Measurements from ENCODE around the gene SLC39A8. TPM values are rescaled to one million over a fixed set of nuclear protein-coding genes. Genes with fewer than 3 reads are reported as not detected.
"Not testable (repeated sequence)": the region's sequence is repeated elsewhere in the genome, so short reads cannot be mapped to it uniquely, and the experiment has no call there.

The SLC39A8 gene
- total and polyA plus RNA-seq, 4 donors = 14.6 to 50.5 (median 22.6) TPM

DNA sequence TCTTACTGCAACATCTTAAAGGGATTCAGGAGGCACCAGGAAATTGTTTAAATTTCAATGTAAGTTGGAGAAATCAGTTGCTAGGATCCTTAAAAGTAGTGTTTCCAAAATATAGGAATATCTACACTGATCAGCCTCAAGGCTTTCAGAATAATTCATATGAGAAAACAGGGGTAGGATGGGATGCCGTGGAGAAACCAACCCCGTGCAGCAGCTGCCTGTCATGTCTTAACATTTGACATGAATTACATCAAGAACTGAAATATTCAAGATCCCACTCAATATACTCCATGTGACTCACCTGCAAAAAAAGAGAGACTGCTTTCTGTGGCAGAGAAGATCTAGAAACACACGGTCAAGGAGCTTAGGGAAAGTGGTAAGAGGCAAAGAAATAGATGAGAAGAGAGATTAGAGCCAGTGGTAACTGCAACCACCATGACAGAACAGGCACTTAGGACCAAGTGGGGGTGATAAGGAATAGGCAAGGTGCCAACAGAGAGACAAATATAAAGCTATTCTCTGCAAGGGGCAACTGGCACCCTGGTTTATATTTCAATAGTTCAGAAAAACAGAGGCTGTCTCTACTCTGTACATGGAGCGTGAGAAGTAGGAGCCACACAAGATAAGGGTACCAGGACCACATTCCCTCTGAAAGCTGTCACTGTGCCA lies 64.0 kb downstream of the SLC39A8 start:
- Histone ChIP-seq H3K9ac (ENCODE audit: low read depth in 1 of 2, low read length in 2 of 2) (no peak overlapping the region), H3K27me3 (ENCODE audit: control insufficient read depth in 4 of 4, insufficient read depth in 4 of 4, low read length in 3 of 4) (no peaks in the 10 kb centered on the region), H3K4me1 (ENCODE audit: control insufficient read depth in 4 of 4, insufficient read depth in 4 of 4, low read length in 3 of 4) (peaks cover 0 to 2% (median 0%) of the 10 kb centered on the region in 4 donors), H3K27ac (ENCODE audit: low read depth in 1 of 2, low read length in 2 of 2) (no peak overlapping the region), H3K9me3 (ENCODE audit: control insufficient read depth in 4 of 4, low read length in 3 of 4) (no peaks in the 10 kb centered on the region), H3K4me3 (ENCODE audit: low read depth in 1 of 3, low read length in 3 of 3) (no peak overlapping the region), H3K36me3 (ENCODE audit: control insufficient read depth in 4 of 4, insufficient read depth in 3 of 4, low read depth in 1 of 4, low read length in 3 of 4) (no peaks in the 10 kb centered on the region)
- TF ChIP-seq FOXA1 (IDR thresholded peaks at IDR 0.05) = no peak
- TF ChIP-seq HNF4G (IDR thresholded peaks at IDR 0.05) = no peak
- TF ChIP-seq, protein P1, sequence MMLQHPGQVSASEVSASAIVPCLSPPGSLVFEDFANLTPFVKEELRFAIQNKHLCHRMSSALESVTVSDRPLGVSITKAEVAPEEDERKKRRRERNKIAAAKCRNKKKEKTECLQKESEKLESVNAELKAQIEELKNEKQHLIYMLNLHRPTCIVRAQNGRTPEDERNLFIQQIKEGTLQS (IDR thresholded peaks at IDR 0.05) = no peak
- TF ChIP-seq, protein P2, sequence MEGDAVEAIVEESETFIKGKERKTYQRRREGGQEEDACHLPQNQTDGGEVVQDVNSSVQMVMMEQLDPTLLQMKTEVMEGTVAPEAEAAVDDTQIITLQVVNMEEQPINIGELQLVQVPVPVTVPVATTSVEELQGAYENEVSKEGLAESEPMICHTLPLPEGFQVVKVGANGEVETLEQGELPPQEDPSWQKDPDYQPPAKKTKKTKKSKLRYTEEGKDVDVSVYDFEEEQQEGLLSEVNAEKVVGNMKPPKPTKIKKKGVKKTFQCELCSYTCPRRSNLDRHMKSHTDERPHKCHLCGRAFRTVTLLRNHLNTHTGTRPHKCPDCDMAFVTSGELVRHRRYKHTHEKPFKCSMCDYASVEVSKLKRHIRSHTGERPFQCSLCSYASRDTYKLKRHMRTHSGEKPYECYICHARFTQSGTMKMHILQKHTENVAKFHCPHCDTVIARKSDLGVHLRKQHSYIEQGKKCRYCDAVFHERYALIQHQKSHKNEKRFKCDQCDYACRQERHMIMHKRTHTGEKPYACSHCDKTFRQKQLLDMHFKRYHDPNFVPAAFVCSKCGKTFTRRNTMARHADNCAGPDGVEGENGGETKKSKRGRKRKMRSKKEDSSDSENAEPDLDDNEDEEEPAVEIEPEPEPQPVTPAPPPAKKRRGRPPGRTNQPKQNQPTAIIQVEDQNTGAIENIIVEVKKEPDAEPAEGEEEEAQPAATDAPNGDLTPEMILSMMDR (IDR thresholded peaks at IDR 0.05; ENCODE audit: low read depth, low read length, missing input control) = no peak
- TF ChIP-seq, protein P3, sequence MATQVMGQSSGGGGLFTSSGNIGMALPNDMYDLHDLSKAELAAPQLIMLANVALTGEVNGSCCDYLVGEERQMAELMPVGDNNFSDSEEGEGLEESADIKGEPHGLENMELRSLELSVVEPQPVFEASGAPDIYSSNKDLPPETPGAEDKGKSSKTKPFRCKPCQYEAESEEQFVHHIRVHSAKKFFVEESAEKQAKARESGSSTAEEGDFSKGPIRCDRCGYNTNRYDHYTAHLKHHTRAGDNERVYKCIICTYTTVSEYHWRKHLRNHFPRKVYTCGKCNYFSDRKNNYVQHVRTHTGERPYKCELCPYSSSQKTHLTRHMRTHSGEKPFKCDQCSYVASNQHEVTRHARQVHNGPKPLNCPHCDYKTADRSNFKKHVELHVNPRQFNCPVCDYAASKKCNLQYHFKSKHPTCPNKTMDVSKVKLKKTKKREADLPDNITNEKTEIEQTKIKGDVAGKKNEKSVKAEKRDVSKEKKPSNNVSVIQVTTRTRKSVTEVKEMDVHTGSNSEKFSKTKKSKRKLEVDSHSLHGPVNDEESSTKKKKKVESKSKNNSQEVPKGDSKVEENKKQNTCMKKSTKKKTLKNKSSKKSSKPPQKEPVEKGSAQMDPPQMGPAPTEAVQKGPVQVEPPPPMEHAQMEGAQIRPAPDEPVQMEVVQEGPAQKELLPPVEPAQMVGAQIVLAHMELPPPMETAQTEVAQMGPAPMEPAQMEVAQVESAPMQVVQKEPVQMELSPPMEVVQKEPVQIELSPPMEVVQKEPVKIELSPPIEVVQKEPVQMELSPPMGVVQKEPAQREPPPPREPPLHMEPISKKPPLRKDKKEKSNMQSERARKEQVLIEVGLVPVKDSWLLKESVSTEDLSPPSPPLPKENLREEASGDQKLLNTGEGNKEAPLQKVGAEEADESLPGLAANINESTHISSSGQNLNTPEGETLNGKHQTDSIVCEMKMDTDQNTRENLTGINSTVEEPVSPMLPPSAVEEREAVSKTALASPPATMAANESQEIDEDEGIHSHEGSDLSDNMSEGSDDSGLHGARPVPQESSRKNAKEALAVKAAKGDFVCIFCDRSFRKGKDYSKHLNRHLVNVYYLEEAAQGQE (IDR thresholded peaks at IDR 0.05) = no peak
- 95% methylated on average over 4 of the region's 4 CpGs for WGBS
- no peak for DNase-seq (ENCODE audit: low spot score)

DNA sequence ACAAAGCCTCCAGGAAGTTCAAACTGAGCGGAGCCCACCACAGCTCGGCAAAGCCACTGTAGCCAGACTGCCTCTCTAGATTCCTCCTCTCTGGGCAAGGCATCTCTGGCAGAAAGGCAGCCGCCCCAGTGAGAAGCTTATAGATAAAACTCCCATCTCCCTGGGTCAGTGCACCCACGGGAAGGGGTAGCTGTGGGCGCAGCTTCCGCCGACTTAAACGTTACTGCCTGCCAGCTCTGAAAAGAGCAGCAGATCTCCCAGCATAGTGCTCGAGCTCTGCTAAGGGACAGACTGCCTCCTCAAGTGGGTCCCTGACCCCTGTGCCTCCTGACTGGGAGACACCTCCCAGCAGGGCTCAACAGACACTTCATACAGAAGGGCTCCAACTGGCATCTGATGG lies 72.0 kb downstream of the SLC39A8 start:
- not testable (repeated sequence) for H3K36me3 ChIP-seq (ENCODE audit: control insufficient read depth in 4 of 4, insufficient read depth in 3 of 4, low read depth in 1 of 4, low read length in 3 of 4); H3K9me3 ChIP-seq (ENCODE audit: control insufficient read depth in 4 of 4, low read length in 3 of 4); H3K4me3 ChIP-seq (ENCODE audit: low read depth in 1 of 3, low read length in 3 of 3); H3K9ac ChIP-seq (ENCODE audit: low read depth in 1 of 2, low read length in 2 of 2); DNase-seq (ENCODE audit: low spot score); H3K4me1 ChIP-seq (ENCODE audit: control insufficient read depth in 4 of 4, insufficient read depth in 4 of 4, low read length in 3 of 4); H3K27me3 ChIP-seq (ENCODE audit: control insufficient read depth in 4 of 4, insufficient read depth in 4 of 4, low read length in 3 of 4); H3K27ac ChIP-seq (ENCODE audit: low read depth in 1 of 2, low read length in 2 of 2)
- WGBS = 97% methylated on average over 9 of the region's 9 CpGs

DNA sequence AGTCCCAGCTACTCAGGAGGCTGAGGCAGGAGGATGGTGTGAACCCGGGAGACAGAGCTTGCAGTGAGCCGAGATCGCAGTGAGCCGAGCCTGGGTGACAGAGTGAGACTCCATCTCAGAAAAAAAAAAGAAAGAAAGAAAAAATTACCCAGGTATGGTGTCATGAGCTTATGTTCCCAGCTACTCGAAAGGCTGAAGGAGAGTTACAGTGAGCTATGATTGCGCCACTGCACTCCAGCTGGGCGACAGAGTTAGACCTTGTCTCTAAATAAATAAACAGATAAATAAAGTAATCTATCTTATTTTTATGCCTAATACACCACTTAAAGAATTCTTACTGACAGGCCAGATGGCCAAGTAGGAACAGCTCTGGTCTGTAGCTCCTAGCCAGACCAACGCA lies 73.0 kb downstream of the SLC39A8 start:
- DNase-seq (ENCODE audit: low spot score) = no peak
- Histone ChIP-seq H3K36me3 (ENCODE audit: control insufficient read depth in 4 of 4, insufficient read depth in 3 of 4, low read depth in 1 of 4, low read length in 3 of 4) (peaks cover 0 to 2% (median 0%) of the 10 kb centered on the region in 4 donors), H3K27ac (ENCODE audit: low read depth in 1 of 2, low read length in 2 of 2) (no peak overlapping the region), H3K9ac (ENCODE audit: low read depth in 1 of 2, low read length in 2 of 2) (no peak overlapping the region), H3K4me1 (ENCODE audit: control insufficient read depth in 4 of 4, insufficient read depth in 4 of 4, low read length in 3 of 4) (peaks cover 0 to 2% (median 0%) of the 10 kb centered on the region in 4 donors), H3K4me3 (ENCODE audit: low read depth in 1 of 3, low read length in 3 of 3) (no peak overlapping the region), H3K27me3 (ENCODE audit: control insufficient read depth in 4 of 4, insufficient read depth in 4 of 4, low read length in 3 of 4) (no peaks in the 10 kb centered on the region), H3K9me3 (ENCODE audit: control insufficient read depth in 4 of 4, low read length in 3 of 4) (no peaks in the 10 kb centered on the region)
- WGBS = 90% methylated on average over 8 of the region's 8 CpGs
- TF ChIP-seq HNF4A (conservative IDR thresholded peaks at IDR 0.05) (no peak), FOXA1 (IDR thresholded peaks at IDR 0.05) (no peak), HNF4G (IDR thresholded peaks at IDR 0.05) (no peak), SP1 (IDR thresholded peaks at IDR 0.05) (no peak), NR2F2 (IDR thresholded peaks at IDR 0.05) (no peak), JUND (IDR thresholded peaks at IDR 0.05) (no peak), RAD21 (IDR thresholded peaks at IDR 0.05) (no peak), RXRA (IDR thresholded peaks at IDR 0.05) (no peak), YY1 (IDR thresholded peaks at IDR 0.05) (no peak), FOXA2 (IDR thresholded peaks at IDR 0.05) (no peak)
- TF ChIP-seq, protein P2 (IDR thresholded peaks at IDR 0.05; ENCODE audit: low read depth, low read length, missing input control) = no peak
- TF ChIP-seq, protein P1 (IDR thresholded peaks at IDR 0.05) = no peak
- TF ChIP-seq, protein P4, sequence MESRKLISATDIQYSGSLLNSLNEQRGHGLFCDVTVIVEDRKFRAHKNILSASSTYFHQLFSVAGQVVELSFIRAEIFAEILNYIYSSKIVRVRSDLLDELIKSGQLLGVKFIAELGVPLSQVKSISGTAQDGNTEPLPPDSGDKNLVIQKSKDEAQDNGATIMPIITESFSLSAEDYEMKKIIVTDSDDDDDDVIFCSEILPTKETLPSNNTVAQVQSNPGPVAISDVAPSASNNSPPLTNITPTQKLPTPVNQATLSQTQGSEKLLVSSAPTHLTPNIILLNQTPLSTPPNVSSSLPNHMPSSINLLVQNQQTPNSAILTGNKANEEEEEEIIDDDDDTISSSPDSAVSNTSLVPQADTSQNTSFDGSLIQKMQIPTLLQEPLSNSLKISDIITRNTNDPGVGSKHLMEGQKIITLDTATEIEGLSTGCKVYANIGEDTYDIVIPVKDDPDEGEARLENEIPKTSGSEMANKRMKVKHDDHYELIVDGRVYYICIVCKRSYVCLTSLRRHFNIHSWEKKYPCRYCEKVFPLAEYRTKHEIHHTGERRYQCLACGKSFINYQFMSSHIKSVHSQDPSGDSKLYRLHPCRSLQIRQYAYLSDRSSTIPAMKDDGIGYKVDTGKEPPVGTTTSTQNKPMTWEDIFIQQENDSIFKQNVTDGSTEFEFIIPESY (IDR thresholded peaks at IDR 0.05) = no peak
